OCI-LY3 (cell line): ENCODE measurements around the gene PPP2R2C.

ENCODE experiments used
- H2AFZ ChIP-seq: fragments of 200-600, 300-600 bp; shearing (Covaris generic); 2 replicates; pipeline ENCODE4 v1.6.0; 2014; ENCODE audit warnings: antibody characterized with exemption, low read depth, low read length
- H3K27ac ChIP-seq: fragments of 200-600, 300-600 bp; sonication (generic); 2 replicates; pipeline ENCODE4 v1.5.1; 2014; ENCODE audit warnings: mild to moderate bottlenecking, low read length, moderate library complexity, mixed read lengths
- H3K27me3 ChIP-seq: fragments of 200-600, 300-600 bp; sonication (generic); 2 replicates; pipeline ENCODE4 v1.6.1; 2014; ENCODE audit warnings: low read depth, low read length, mixed read lengths
- H3K36me3 ChIP-seq: fragments of 200-600, 300-600 bp; sonication (generic); replicated peaks from 2 replicates; pipeline ENCODE3; 2014; ENCODE audit warnings: low read depth, low read length, mixed read lengths
- H3K4me1 ChIP-seq: fragments of 300-600, 200-600 bp; sonication (generic); 2 replicates; pipeline ENCODE4 v1.6.1; 2014; ENCODE audit warnings: low read length, mixed read lengths
- H3K4me2 ChIP-seq: fragments of 200-600, 300-600 bp; sonication (generic); 2 replicates; pipeline ENCODE4 v1.6.1; 2014; ENCODE audit warnings: low read length, mixed read lengths
- H3K4me3 ChIP-seq: fragments of 300-600, 200-600 bp; sonication (generic); 2 replicates; pipeline ENCODE4 v1.5.1; 2014; ENCODE audit warnings: antibody characterized with exemption, mild to moderate bottlenecking, low read length, moderate library complexity
- H3K79me2 ChIP-seq: fragments of 300-600, 200-600 bp; shearing (Covaris generic); 2 replicates; pipeline ENCODE4 v1.6.1; 2014; ENCODE audit warnings: mild to moderate bottlenecking, low read length, mixed read lengths
- H3K9ac ChIP-seq: fragments of 300-600, 200-600 bp; shearing (Covaris generic); 2 replicates; pipeline ENCODE4 v1.6.0; 2014; ENCODE audit warnings: mild to moderate bottlenecking, low read length, moderate library complexity
- H3K9me3 ChIP-seq: fragments of 200-600, 300-600 bp; shearing (Covaris generic); 2 replicates; pipeline ENCODE4 v1.6.1; 2014; ENCODE audit warnings: low read length, mixed read lengths; ENCODE audit not compliant: insufficient read depth
- H4K20me1 ChIP-seq: fragments of 200-600, 300-600 bp; sonication (generic); 2 replicates; pipeline ENCODE4 v1.6.1; 2016; ENCODE audit warnings: low read length, mixed read lengths; ENCODE audit not compliant: insufficient read depth
- EZH2phosphoT487 ChIP-seq: fragments of 200-600 bp; shearing (Covaris generic); IDR thresholded peaks from 2 replicates; pipeline ENCODE4 v1.6.1; 2018; ENCODE audit warnings: antibody characterized with exemption, mixed run types, low read depth
- TF ChIP-seq, protein P1 (sequence below): fragments of 200-600, 300-600 bp; sonication (generic); IDR thresholded peaks from 2 replicates; pipeline ENCODE4 v1.5.1; 2014; ENCODE audit warnings: antibody characterized with exemption, low read length, low read depth

Gene PPP2R2C

DNA sequence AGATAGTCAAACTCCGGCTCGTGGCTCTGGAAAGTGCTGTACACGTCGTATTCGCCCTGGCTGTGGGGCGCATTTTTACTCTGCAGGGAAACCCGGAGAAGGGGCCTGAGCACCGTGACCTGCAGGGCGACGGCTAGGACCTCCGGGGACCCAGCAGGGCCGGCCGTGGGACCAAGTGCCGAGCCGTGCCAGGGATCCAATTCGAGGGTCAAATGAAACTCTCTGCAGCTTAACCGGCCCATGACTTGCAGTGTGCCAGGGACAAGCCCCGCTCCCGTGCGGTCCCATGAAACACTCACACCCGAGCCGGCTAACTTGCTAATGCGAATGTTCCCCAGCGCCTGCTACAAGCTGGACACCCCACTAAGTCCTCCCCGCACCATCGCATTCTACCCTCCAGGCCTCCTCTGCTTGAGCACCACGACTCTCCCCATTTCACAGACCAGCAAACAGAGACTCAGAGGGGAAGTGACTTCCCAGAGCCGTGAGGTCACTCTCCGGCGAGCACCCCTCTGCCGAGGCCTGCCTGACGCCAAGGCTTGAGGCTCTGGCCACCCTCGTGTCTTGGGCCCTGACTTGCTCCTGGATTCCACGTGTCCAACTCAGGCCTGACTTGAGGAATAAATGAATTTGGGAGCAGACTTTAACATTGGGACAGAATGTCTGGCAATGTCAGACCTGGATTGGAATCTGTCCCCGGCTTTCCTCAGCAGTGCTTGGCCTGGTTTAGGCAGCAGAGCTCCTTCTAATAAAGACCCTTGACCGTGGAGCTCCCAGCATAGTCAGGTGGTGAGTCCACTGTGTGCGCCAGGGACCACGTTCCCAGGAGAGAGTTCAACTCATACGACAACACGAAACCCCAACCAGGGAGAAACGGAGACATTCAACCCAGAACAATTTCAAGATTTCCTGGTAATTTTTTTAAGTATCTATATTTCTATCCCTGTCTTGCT, 93.6 kb downstream of the PPP2R2C start:
- TF ChIP-seq EZH2phosphoT487: no peak
- TF ChIP-seq, protein P1, sequence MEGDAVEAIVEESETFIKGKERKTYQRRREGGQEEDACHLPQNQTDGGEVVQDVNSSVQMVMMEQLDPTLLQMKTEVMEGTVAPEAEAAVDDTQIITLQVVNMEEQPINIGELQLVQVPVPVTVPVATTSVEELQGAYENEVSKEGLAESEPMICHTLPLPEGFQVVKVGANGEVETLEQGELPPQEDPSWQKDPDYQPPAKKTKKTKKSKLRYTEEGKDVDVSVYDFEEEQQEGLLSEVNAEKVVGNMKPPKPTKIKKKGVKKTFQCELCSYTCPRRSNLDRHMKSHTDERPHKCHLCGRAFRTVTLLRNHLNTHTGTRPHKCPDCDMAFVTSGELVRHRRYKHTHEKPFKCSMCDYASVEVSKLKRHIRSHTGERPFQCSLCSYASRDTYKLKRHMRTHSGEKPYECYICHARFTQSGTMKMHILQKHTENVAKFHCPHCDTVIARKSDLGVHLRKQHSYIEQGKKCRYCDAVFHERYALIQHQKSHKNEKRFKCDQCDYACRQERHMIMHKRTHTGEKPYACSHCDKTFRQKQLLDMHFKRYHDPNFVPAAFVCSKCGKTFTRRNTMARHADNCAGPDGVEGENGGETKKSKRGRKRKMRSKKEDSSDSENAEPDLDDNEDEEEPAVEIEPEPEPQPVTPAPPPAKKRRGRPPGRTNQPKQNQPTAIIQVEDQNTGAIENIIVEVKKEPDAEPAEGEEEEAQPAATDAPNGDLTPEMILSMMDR: no peak
- Histone ChIP-seq H4K20me1 (no peaks in the 10 kb centered on the region), H3K27ac (no peak overlapping the region), H3K36me3 (no peaks in the 10 kb centered on the region), H3K4me2 (no peak overlapping the region), H3K4me1 (no peaks in the 10 kb centered on the region), H2AFZ (no peak overlapping the region), H3K9ac (no peak overlapping the region), H3K27me3 (peaks cover 10% of the 10 kb centered on the region; the same call in 1 of the 2 replicates), H3K79me2 (no peaks in the 10 kb centered on the region), H3K4me3 (no peak overlapping the region), H3K9me3 (no peaks in the 10 kb centered on the region)

DNA sequence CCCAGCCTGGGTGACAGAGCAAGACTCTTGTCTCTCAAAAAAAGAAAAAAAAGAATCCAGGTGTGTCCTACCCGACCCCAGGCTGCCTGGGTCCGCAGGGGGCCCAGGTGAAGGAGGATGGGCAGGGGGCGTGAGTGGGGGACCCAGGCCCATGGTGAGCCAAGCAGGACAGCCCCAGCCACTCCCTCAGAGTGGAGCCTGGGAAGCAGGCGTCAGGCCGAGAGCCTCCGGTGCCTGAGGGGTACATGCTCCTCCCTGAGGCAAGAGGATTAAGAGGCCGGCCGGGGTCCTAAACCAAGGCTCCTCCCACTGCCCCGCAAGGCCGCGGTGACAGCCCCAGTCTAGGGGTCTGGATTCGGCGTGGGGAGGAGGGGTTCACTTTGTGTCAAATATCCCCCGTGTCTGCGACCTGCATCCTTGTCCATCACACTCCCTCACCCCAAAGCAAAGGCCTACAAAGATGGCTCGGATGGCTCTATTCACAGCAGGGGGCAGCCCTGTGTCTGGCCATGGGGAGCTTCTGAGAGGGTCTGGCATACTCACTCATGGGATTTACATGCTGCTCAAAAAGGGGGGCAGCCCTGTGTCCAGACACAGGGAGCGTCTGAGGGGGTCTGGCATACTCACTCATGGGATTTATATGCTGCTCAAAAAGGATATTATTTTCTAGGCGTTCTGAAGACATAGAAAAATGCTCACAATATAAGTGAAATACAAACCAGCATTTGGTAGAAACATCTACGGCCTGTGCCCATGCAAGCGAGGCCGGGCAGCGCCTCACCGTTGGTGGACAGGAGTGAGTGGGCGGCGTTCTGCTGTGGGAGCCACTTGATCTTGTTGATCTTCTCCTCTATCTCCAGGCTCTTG, 94.6 kb downstream of the PPP2R2C start:
- Histone ChIP-seq H3K36me3 (no peaks in the 10 kb centered on the region), H3K4me3 (no peak overlapping the region), H3K9ac (no peak overlapping the region), H3K27me3 (peaks cover 10% of the 10 kb centered on the region; the same call in 1 of the 2 replicates), H3K27ac (no peak overlapping the region), H4K20me1 (no peaks in the 10 kb centered on the region), H2AFZ (no peak overlapping the region), H3K4me1 (no peaks in the 10 kb centered on the region), H3K9me3 (no peaks in the 10 kb centered on the region), H3K79me2 (no peaks in the 10 kb centered on the region), H3K4me2 (no peak overlapping the region)
- TF ChIP-seq, protein P1: no peak
- no peak for TF ChIP-seq EZH2phosphoT487

DNA sequence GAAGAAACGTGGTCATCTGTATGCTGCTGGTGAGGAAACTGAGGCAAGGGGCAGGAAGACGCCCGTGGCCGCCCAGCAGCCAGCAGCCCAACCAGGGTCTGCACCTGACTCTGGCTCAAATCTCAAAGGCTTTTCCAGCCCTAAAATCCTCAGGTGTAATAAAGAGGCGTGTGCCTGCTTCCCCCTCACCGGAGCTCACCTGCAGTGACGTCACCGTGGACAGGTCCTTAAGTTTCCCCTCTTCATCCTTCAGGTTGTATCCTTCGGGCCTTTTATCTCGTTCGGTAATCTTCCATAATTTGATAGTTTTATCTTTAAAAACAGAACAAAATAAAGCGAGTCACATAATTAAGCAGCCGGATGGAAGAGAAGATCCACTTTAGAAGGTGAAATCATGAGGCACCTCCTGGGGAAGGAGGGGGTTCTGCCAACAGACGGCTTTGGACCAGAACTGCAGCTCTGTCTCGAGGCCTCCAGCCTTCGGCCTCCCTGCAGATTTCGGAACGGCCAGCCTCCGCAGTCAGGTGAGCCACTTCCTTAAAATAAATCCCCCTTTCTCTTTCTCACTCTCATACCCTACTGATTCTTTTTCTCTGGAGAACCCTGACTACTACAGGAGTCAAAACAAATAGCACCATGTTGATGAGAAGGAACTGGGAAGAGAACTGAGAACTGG, 96.7 kb downstream of the PPP2R2C start:
- no peak overlapping the region for H3K4me2 ChIP-seq
- H3K4me3 ChIP-seq: no peak overlapping the region
- H3K9me3 ChIP-seq: no peaks in the 10 kb centered on the region
- no peak overlapping the region for H2AFZ ChIP-seq
- no peak for TF ChIP-seq EZH2phosphoT487
- TF ChIP-seq, protein P1: no peak
- no peaks in the 10 kb centered on the region for H3K36me3 ChIP-seq
- H3K27me3 ChIP-seq: peaks cover 10% of the 10 kb centered on the region; the same call in 1 of the 2 replicates
- no peaks in the 10 kb centered on the region for H3K79me2 ChIP-seq
- no peaks in the 10 kb centered on the region for H3K4me1 ChIP-seq
- no peaks in the 10 kb centered on the region for H4K20me1 ChIP-seq
- H3K27ac ChIP-seq: no peak overlapping the region
- no peak overlapping the region for H3K9ac ChIP-seq
